WTC11 (cell line): Measurements from ENCODE around the gene DAB1.

Experiments used
- ATF2 ChIP-seq: sonication (generic); formaldehyde crosslinking; IDR thresholded peaks from 2 replicates; pipeline ENCODE4 v1.8.1; 2022; ENCODE audit warnings: low read depth, missing genetic modification reagents, borderline replicate concordance
- CTCF ChIP-seq: fragments of 200-600 bp; IDR thresholded peaks from 2 replicates; pipeline ENCODE4 v1.8.0; 2022; ENCODE audit warnings: antibody characterized with exemption
- ELF4 ChIP-seq: sonication (generic); formaldehyde crosslinking; IDR thresholded peaks from 2 replicates; pipeline ENCODE4 v1.8.1; 2022; ENCODE audit warnings: low read depth, mild to moderate bottlenecking, moderate library complexity, missing genetic modification reagents
- FOXK1 ChIP-seq: sonication (generic); formaldehyde crosslinking; IDR thresholded peaks from 2 replicates; pipeline ENCODE4 v1.8.0; 2022; ENCODE audit warnings: mild to moderate bottlenecking, moderate library complexity, missing genetic modification reagents
- IRF1 ChIP-seq: sonication (generic); formaldehyde crosslinking; IDR thresholded peaks from 2 replicates; pipeline ENCODE4 v1.8.0; 2023; ENCODE audit warnings: missing genetic modification reagents
- JUN ChIP-seq: sonication (generic); formaldehyde crosslinking; IDR thresholded peaks from 2 replicates; pipeline ENCODE4 v1.8.0; 2023; ENCODE audit warnings: mild to moderate bottlenecking, missing genetic modification reagents
- ZNF263 ChIP-seq: sonication (generic); formaldehyde crosslinking; IDR thresholded peaks from 2 replicates; pipeline ENCODE4 v1.8.1; 2022; ENCODE audit warnings: low read depth, mild to moderate bottlenecking, moderate library complexity, missing genetic modification reagents
- ZNF416 ChIP-seq: fragments of 250-450 bp; sonication (Bioruptor Pico); IDR thresholded peaks from 2 replicates; pipeline ENCODE4 v1.9.0; 2021; ENCODE audit warnings: mild to moderate bottlenecking, inconsistent platforms
- TF ChIP-seq, protein P1 (sequence below): sonication (generic); formaldehyde crosslinking; IDR thresholded peaks from 2 replicates; pipeline ENCODE4 v1.8.0; 2022; ENCODE audit warnings: mild to moderate bottlenecking, missing genetic modification reagents

- TF ChIP-seq IRF1 (CRISPR knock-in tag): no peak
- no peak for TF ChIP-seq ELF4
- no peak for TF ChIP-seq ATF2 (CRISPR knock-in tag)
- no peak for TF ChIP-seq ZNF416 (CRISPR knock-in tag)
- TF ChIP-seq CTCF: no peak
- TF ChIP-seq, protein P1, sequence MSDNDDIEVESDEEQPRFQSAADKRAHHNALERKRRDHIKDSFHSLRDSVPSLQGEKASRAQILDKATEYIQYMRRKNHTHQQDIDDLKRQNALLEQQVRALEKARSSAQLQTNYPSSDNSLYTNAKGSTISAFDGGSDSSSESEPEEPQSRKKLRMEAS (CRISPR knock-in tag): no peak
- no peak for TF ChIP-seq ZNF263 (CRISPR knock-in tag)
- TF ChIP-seq JUN (CRISPR knock-in tag): no peak
- TF ChIP-seq FOXK1 (CRISPR knock-in tag): no peak
These were observed 96.5 kb downstream of the DAB1 start for GRCh38 chr1:57327336-57327735.
